ENCODE results near the gene CNFN. TPM values are rescaled to one million over a fixed set of nuclear protein-coding genes. Genes with fewer than 3 reads are reported as not detected.

Gene CNFN
- total RNA-seq, 1 experiment from 2014 or later, result 7.1 TPM

DNA sequence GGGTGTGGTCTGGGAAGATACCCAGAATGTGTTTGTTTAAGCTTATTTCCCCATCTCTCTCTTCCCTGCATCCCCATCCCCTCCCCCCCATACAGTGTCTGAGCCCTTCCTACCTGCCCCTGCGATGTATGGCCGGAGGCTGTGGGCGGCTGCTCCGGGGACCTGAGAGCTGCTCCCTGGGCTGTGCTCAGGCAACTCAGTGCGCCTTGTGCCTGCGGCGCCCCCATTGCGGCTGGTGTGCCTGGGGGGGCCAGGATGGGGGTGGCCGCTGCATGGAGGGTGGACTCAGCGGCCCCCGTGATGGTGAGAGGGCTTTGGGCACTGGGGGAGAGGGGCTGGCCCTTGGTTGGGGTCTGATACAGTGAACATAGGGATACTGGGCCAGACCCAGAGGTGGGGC, 21.7 kb downstream of the CNFN start:
- H3K9ac ChIP-seq (ENCODE audit: extremely low read depth, insufficient read length, low read length), result no peak overlapping the region
- H3T11ph ChIP-seq (ENCODE audit: low read length), result no peak overlapping the region
- no peak overlapping the region for H2AFZ ChIP-seq (ENCODE audit: low read length)
- H4K20me1 ChIP-seq (ENCODE audit: control insufficient read depth, insufficient read depth, insufficient read length), result no peaks in the 10 kb centered on the region
- no peak overlapping the region for H4K8ac ChIP-seq (replicated peaks; ENCODE audit: insufficient read length, low read depth, low read length)
- no peaks in the 10 kb centered on the region for H3K79me1 ChIP-seq (ENCODE audit: insufficient read depth, low read depth, low read length, poor library complexity, severe bottlenecking)
- H4K5ac ChIP-seq (ENCODE audit: insufficient read length, low read depth, low read length), result no peak overlapping the region
- peaks cover 3% of the 10 kb centered on the region for H3K23me2 ChIP-seq (ENCODE audit: insufficient read length, low read depth, low read length, poor library complexity, severe bottlenecking)
- no peak overlapping the region for H4K91ac ChIP-seq (ENCODE audit: insufficient read length, low read depth, low read length)
- H3K4me1 ChIP-seq (ENCODE audit: insufficient read depth, low read length), result peaks cover 5% of the 10 kb centered on the region; the same call in 1 of the 2 replicates
- peaks cover 6% of the 10 kb centered on the region for H3K9me3 ChIP-seq (ENCODE audit: control insufficient read depth, low read depth, low read length)
- H3K18ac ChIP-seq (ENCODE audit: insufficient read length, low read depth, low read length), result no peak overlapping the region
- Mint-ChIP-seq H3K27me3 (ENCODE audit: low read depth) (peaks cover 1% of the 10 kb centered on the region; the same call in 1 of the 2 replicates), H3K36me3 (ENCODE audit: insufficient read depth in 1 of 3, low read depth in 3 of 3) (peaks cover 34 to 45% (median 37%) of the 10 kb centered on the region in 3 experiments), H3K9me3 (peaks cover 8 to 9% of the 10 kb centered on the region in 2 experiments), H3K27ac (no peak overlapping the region), H3K4me3 (no peak overlapping the region), H3K4me1 (peaks cover 38 to 52% of the 10 kb centered on the region in 2 experiments)
- no peak for DNase-seq
- no peak overlapping the region for H2BK12ac ChIP-seq (ENCODE audit: insufficient read length, low read depth, low read length)
- H3K27me3 ChIP-seq (ENCODE audit: insufficient read depth, low read length), result no peaks in the 10 kb centered on the region
- H2BK5ac ChIP-seq (ENCODE audit: insufficient read length, low read length), result no peak overlapping the region
- H3K79me2 ChIP-seq (ENCODE audit: insufficient read depth, low read length), result no peaks in the 10 kb centered on the region
- no peak overlapping the region for H3K4ac ChIP-seq (ENCODE audit: low read depth, low read length)
- H2AK5ac ChIP-seq (ENCODE audit: insufficient read length, low read length), result no peak overlapping the region
- no peak overlapping the region for H3K14ac ChIP-seq (ENCODE audit: insufficient read depth, low read length)
- no peak overlapping the region for H2BK15ac ChIP-seq (ENCODE audit: low read depth, low read length)
- H3K56ac ChIP-seq (ENCODE audit: insufficient read length, low read depth, low read length), result no peak overlapping the region
- no peak overlapping the region for H3K4me2 ChIP-seq (ENCODE audit: insufficient read depth, insufficient read length, low read length)
- WGBS (ENCODE audit: extremely low coverage, insufficient read length, low lambda C conversion rate), result no CpG with 5 or more reads among the region's 11 CpGs
- no peak overlapping the region for H3K23ac ChIP-seq (ENCODE audit: insufficient read length, low read depth, low read length)
- H3K27ac ChIP-seq (ENCODE audit: insufficient read length, low read depth, low read length), result no peak overlapping the region
- no peak overlapping the region for H2BK20ac ChIP-seq (ENCODE audit: low read depth, low read length, poor library complexity, severe bottlenecking)
- no peak overlapping the region for H2BK120ac ChIP-seq (ENCODE audit: low read depth, low read length, poor library complexity, severe bottlenecking)
- TF ChIP-seq, protein P1, sequence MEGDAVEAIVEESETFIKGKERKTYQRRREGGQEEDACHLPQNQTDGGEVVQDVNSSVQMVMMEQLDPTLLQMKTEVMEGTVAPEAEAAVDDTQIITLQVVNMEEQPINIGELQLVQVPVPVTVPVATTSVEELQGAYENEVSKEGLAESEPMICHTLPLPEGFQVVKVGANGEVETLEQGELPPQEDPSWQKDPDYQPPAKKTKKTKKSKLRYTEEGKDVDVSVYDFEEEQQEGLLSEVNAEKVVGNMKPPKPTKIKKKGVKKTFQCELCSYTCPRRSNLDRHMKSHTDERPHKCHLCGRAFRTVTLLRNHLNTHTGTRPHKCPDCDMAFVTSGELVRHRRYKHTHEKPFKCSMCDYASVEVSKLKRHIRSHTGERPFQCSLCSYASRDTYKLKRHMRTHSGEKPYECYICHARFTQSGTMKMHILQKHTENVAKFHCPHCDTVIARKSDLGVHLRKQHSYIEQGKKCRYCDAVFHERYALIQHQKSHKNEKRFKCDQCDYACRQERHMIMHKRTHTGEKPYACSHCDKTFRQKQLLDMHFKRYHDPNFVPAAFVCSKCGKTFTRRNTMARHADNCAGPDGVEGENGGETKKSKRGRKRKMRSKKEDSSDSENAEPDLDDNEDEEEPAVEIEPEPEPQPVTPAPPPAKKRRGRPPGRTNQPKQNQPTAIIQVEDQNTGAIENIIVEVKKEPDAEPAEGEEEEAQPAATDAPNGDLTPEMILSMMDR (conservative IDR thresholded peaks at IDR 0.05), result no peak

Data from H9 (cell line).